ENCODE measurements around the gene ZNF664.

ZNF664 gene

DNA sequence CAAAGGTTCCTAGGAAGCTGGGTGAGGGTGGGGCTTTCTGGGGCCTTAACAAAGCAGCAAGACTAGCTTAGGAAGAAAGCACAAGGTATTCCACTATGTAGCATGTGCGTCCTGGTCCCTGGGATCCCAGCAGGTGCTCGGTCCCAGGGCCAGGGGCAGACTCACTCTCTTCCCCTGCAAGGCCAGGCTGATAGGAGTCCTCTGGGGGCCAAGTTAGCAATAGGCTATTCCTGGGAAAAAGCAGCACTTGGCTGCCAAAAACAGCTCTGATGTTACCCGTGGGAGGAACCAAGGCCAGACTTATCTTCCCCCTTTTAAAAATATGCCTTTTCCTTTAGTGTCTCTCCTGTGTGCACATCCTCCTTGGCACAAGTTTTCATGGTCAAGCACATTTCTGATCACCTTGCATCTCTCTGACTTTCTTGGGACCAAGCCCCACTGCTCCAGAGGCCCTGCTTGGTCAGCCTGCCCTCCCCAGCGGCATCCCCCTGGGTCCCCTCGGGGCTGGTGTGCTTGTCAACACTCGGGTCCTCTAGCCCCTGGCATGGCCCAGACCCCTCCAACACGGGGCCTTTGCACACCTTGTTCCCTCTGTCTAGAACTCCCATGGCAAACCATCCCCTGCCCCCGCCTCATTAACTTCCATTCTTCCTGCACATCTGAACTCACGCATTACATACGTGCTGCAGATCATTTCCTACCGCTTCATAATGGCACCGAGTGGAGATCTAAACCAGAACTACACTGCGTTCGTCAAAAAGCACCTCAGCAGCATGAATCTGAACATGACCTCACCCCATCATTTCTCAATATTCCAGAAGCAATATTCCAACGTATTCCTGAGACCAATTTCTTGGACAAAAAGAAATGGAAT, 22.3 kb upstream of the ZNF664 start:
- Histone ChIP-seq H3K9me3 (ENCODE audit: control insufficient read depth in 1 of 2, low read length in 2 of 2) (no peaks in the 10 kb centered on the region), H3K4me1 (ENCODE audit: control insufficient read depth in 1 of 2, insufficient read depth in 2 of 2, low read length in 2 of 2) (peaks cover 4 to 11% of the 10 kb centered on the region in 2 donors), H3K4me3 (ENCODE audit: low read depth in 1 of 2, low read length in 2 of 2) (no peak overlapping the region), H3K27ac (ENCODE audit: low read length) (no peak overlapping the region), H3K27me3 (ENCODE audit: low read depth, low read length) (no peaks in the 10 kb centered on the region), H3K36me3 (ENCODE audit: control insufficient read depth in 1 of 2, insufficient read depth in 2 of 2, low read length in 2 of 2) (no peaks in the 10 kb centered on the region)

DNA sequence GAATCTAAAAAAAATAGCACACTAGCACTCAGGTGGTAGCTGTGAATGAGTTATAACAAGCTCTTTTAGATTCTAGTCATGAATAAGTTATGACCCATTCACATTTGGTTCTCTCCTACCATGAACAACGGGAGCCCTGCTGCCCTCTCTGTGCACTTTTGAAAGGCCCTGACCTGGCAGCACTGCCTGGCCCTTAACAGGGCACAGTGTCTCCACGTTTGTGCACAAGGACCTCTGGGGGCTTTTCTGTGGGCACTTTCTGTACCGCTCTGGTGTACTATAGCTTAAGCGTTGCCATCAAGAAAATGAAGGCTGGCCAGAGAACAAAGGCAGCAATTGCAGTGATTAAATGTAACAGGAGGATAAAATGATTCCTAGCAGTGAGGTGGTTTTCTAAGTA, 21.5 kb upstream of the ZNF664 start:
- H3K27ac ChIP-seq (ENCODE audit: low read length) = no peak overlapping the region

DNA sequence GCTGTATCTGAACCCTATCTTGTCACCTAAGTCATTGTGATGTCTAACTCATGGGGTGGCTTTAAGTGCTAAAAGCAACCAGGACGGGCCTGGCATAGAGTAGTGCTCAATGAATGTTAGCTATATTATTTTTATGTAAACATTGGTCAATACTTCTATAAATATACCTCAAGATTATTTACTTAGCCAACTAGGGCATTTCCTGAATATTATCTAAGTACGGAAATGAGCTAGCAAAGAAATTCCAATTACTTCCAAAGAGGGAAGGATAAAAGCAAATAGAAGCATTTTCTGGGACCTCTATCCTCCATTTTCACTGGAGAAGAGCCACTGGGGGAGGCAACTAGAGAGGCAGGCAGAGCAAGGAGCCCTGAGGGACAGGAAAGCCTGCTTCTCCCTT, 21.0 kb upstream of the ZNF664 start:
- peaks cover 4 to 11% of the 10 kb centered on the region in 2 donors for H3K4me1 ChIP-seq (ENCODE audit: control insufficient read depth in 1 of 2, insufficient read depth in 2 of 2, low read length in 2 of 2)
- no peak overlapping the region for H3K4me3 ChIP-seq (ENCODE audit: low read depth in 1 of 2, low read length in 2 of 2)
- no peaks in the 10 kb centered on the region for H3K9me3 ChIP-seq (ENCODE audit: control insufficient read depth in 1 of 2, low read length in 2 of 2)
- H3K36me3 ChIP-seq (ENCODE audit: control insufficient read depth in 1 of 2, insufficient read depth in 2 of 2, low read length in 2 of 2) = no peaks in the 10 kb centered on the region
- H3K27me3 ChIP-seq (ENCODE audit: low read depth, low read length) = no peaks in the 10 kb centered on the region
- no peak overlapping the region for H3K27ac ChIP-seq (ENCODE audit: low read length)

More for the DNA sequence above, 21.5 kb upstream of the ZNF664 start:
- no peaks in the 10 kb centered on the region for H3K9me3 ChIP-seq (ENCODE audit: control insufficient read depth in 1 of 2, low read length in 2 of 2)
- peaks cover 4 to 11% of the 10 kb centered on the region in 2 donors for H3K4me1 ChIP-seq (ENCODE audit: control insufficient read depth in 1 of 2, insufficient read depth in 2 of 2, low read length in 2 of 2)
- H3K36me3 ChIP-seq (ENCODE audit: control insufficient read depth in 1 of 2, insufficient read depth in 2 of 2, low read length in 2 of 2) = no peaks in the 10 kb centered on the region
- H3K27me3 ChIP-seq (ENCODE audit: low read depth, low read length) = no peaks in the 10 kb centered on the region
- H3K4me3 ChIP-seq (ENCODE audit: low read depth in 1 of 2, low read length in 2 of 2) = no peak overlapping the region

DNA sequence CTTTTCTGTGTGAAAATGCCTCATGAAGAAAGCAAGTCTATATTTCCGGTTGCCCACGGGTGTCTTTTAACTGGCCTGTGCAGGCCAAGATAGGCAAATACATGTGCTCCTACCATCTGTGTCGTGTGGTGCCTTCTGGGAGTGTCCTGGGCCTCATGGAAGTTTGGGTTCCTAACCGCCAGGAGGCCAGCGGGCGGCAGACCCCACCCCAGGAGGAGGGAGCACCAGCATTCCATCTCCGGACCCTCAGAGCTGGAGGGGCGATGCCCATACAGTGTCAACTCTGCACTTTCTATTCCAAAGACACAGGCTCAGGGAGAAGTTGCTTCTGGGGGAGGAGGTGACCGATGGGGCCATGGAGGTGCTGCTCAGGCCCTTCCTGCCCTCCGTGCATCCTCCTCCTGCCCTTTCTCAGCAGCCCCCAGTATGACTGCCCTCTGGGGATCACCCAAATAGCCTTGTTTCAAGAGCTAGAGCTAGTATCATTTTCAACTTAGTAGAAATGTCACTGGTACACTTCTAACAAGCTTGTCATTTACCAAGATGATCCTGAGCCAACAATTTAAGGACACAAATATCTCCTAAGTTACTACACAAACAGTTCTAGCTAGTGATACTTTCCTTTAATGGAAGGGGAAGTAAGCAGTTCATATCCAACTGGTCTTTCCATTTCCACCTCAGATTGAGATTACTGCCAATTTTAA, 18.2 kb upstream of the ZNF664 start:
- H3K4me1 ChIP-seq (ENCODE audit: control insufficient read depth in 1 of 2, insufficient read depth in 2 of 2, low read length in 2 of 2) = peaks cover 1 to 11% of the 10 kb centered on the region in 2 donors
- no peak overlapping the region for H3K27ac ChIP-seq (ENCODE audit: low read length)
- H3K4me3 ChIP-seq (ENCODE audit: low read depth in 1 of 2, low read length in 2 of 2) = no peak overlapping the region
- H3K36me3 ChIP-seq (ENCODE audit: control insufficient read depth in 1 of 2, insufficient read depth in 2 of 2, low read length in 2 of 2) = no peaks in the 10 kb centered on the region
- H3K9me3 ChIP-seq (ENCODE audit: control insufficient read depth in 1 of 2, low read length in 2 of 2) = no peaks in the 10 kb centered on the region
- no peaks in the 10 kb centered on the region for H3K27me3 ChIP-seq (ENCODE audit: low read depth, low read length)

DNA sequence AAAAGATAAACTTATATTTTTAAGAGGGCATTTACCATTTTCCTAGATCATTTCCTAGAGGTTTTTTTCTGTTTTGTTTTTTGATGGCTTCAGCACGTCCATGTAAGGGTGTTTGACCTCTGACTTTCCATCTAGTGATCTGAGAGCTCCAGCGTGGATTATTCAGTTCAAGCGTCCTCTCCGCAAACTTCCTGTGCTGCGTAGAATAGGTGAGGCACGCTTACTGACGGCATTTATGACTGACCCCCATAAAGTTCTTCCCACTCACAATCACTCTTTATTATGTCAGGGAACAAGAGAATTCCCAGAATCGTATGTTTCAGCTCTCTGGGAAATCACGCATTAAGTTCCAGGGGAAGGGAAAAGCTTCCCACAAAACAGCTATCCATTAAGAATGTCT, 16.8 kb upstream of the ZNF664 start:
- H3K27me3 ChIP-seq (ENCODE audit: low read depth, low read length) = no peaks in the 10 kb centered on the region
- no peak overlapping the region for H3K27ac ChIP-seq (ENCODE audit: low read length)
- no peaks in the 10 kb centered on the region for H3K36me3 ChIP-seq (ENCODE audit: control insufficient read depth in 1 of 2, insufficient read depth in 2 of 2, low read length in 2 of 2)
- peaks cover 0 to 11% of the 10 kb centered on the region in 2 donors for H3K4me1 ChIP-seq (ENCODE audit: control insufficient read depth in 1 of 2, insufficient read depth in 2 of 2, low read length in 2 of 2)
- H3K4me3 ChIP-seq (ENCODE audit: low read depth in 1 of 2, low read length in 2 of 2) = no peak overlapping the region
- no peaks in the 10 kb centered on the region for H3K9me3 ChIP-seq (ENCODE audit: control insufficient read depth in 1 of 2, low read length in 2 of 2)

DNA sequence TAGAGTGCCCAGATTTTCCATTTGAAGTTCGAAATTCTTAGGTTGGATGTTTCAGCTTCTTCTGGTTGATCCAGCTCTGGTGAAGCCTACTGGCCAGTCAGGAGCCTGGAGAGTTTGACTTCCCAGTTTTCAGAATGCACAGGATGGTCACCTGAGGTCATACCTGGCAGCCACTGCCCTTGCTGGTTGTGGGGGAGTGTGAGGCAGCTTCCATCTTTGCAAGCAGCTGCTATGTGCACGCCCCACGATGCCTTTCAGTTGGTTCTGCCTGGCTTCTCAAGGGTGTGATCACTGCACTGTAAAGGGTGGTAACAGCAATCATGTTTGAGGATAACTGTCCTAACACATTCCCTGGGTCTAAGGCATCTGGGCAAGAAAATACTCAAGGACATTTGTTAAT, 15.8 kb upstream of the ZNF664 start:
- no peaks in the 10 kb centered on the region for H3K36me3 ChIP-seq (ENCODE audit: control insufficient read depth in 1 of 2, insufficient read depth in 2 of 2, low read length in 2 of 2)
- H3K27ac ChIP-seq (ENCODE audit: low read length) = no peak overlapping the region
- peaks cover 0 to 2% of the 10 kb centered on the region in 2 donors for H3K4me1 ChIP-seq (ENCODE audit: control insufficient read depth in 1 of 2, insufficient read depth in 2 of 2, low read length in 2 of 2)

DNA sequence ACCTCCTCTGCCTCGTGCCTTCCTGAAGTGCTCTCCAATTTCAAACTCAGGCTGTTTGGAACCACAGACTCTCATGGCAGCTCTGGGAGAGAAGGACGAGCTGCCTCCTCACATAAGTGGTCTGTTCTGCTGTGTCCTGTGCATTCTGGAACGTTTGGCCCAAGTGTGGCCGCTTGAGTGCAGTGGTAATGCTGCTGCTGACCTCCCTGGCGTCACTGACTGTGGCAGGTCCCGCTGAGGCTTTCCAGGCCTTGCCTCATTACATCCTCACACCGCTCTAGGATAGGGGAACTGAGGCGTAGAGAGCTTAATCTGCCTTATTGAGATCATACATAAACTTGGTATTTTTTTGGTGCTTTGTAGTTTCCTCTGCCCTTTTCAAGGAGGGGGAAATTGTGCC, 14.6 kb upstream of the ZNF664 start:
- H3K4me1 ChIP-seq (ENCODE audit: control insufficient read depth in 1 of 2, insufficient read depth in 2 of 2, low read length in 2 of 2) = no peaks in the 10 kb centered on the region

More for the DNA sequence above, 15.8 kb upstream of the ZNF664 start:
- Histone ChIP-seq H3K4me3 (ENCODE audit: low read depth in 1 of 2, low read length in 2 of 2) (no peak overlapping the region), H3K9me3 (ENCODE audit: control insufficient read depth in 1 of 2, low read length in 2 of 2) (no peaks in the 10 kb centered on the region), H3K27me3 (ENCODE audit: low read depth, low read length) (no peaks in the 10 kb centered on the region)

GRCh38 chr12:123958876-123959275, 14.1 kb upstream of the ZNF664 start:
- Histone ChIP-seq H3K9me3 (ENCODE audit: control insufficient read depth in 1 of 2, low read length in 2 of 2) (no peaks in the 10 kb centered on the region), H3K27me3 (ENCODE audit: low read depth, low read length) (no peaks in the 10 kb centered on the region), H3K4me3 (ENCODE audit: low read depth in 1 of 2, low read length in 2 of 2) (no peak overlapping the region), H3K4me1 (ENCODE audit: control insufficient read depth in 1 of 2, insufficient read depth in 2 of 2, low read length in 2 of 2) (no peaks in the 10 kb centered on the region), H3K36me3 (ENCODE audit: control insufficient read depth in 1 of 2, insufficient read depth in 2 of 2, low read length in 2 of 2) (no peaks in the 10 kb centered on the region), H3K27ac (ENCODE audit: low read length) (peak overlapping the region; percentile 21)

More for the DNA sequence above, 14.6 kb upstream of the ZNF664 start:
- Histone ChIP-seq H3K27me3 (ENCODE audit: low read depth, low read length) (no peaks in the 10 kb centered on the region), H3K9me3 (ENCODE audit: control insufficient read depth in 1 of 2, low read length in 2 of 2) (no peaks in the 10 kb centered on the region), H3K27ac (ENCODE audit: low read length) (peak overlapping the region; percentile 21), H3K36me3 (ENCODE audit: control insufficient read depth in 1 of 2, insufficient read depth in 2 of 2, low read length in 2 of 2) (no peaks in the 10 kb centered on the region), H3K4me3 (ENCODE audit: low read depth in 1 of 2, low read length in 2 of 2) (no peak overlapping the region)

DNA sequence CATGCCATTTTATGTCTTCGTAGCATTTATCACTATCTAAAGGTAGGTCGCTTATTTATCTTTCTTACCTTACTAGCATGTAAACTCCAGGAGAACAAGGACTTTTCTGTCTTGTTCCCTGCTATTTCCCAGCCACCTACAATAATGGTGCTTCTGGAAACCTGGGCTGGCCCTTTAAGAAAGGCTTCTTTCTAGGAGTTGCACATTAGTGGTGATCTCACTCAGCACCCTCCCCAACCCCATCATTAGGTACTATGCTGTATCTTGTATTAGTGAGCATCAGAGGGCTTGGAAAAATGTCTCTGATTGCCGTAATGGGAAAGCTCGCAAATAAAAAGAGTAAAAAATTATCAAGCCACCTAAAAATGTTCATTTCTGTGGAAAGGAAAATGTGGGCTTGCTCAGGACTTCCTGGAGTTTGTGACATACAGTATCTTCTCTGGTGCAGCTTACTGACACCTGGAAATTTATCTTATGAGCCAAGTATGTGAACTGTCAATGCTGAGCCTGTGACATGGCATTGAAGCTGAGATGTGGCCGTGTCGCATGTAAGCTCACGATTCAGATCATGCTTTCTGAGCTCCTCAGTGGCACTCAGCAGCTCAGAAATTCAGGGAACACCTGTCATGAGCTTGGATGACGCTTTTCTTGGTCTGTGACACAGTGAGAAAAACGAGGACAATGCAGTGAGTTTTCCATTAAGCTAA, 12.8 kb upstream of the ZNF664 start:
- H3K4me3 ChIP-seq (ENCODE audit: low read depth in 1 of 2, low read length in 2 of 2) = no peak overlapping the region
- H3K27me3 ChIP-seq (ENCODE audit: low read depth, low read length) = no peaks in the 10 kb centered on the region
- H3K27ac ChIP-seq (ENCODE audit: low read length) = no peak overlapping the region
- no peaks in the 10 kb centered on the region for H3K4me1 ChIP-seq (ENCODE audit: control insufficient read depth in 1 of 2, insufficient read depth in 2 of 2, low read length in 2 of 2)
- no peaks in the 10 kb centered on the region for H3K9me3 ChIP-seq (ENCODE audit: control insufficient read depth in 1 of 2, low read length in 2 of 2)
- no peaks in the 10 kb centered on the region for H3K36me3 ChIP-seq (ENCODE audit: control insufficient read depth in 1 of 2, insufficient read depth in 2 of 2, low read length in 2 of 2)

DNA sequence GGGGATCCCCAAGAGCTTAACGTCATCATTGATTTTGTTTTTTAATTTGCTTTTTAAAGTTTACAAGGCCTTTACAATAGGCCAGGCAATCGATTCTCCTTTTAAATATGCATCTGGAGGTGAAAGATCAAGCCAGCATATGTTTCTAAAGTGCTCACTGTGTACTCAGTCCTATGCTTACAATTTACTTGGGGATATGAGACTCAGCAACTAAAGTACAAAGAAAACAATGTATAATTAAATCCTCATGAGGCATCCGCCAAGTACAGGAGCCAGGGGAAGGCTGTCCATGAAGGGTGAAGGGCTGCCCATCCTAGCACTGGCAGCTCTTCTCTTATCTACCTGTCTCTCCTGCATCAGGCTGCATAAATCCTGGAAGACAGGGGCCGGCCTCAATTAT, 12.2 kb upstream of the ZNF664 start:
- no peaks in the 10 kb centered on the region for H3K27me3 ChIP-seq (ENCODE audit: low read depth, low read length)
- no peaks in the 10 kb centered on the region for H3K36me3 ChIP-seq (ENCODE audit: control insufficient read depth in 1 of 2, insufficient read depth in 2 of 2, low read length in 2 of 2)
- H3K27ac ChIP-seq (ENCODE audit: low read length) = no peak overlapping the region
- no peak overlapping the region for H3K4me3 ChIP-seq (ENCODE audit: low read depth in 1 of 2, low read length in 2 of 2)
- no peaks in the 10 kb centered on the region for H3K4me1 ChIP-seq (ENCODE audit: control insufficient read depth in 1 of 2, insufficient read depth in 2 of 2, low read length in 2 of 2)
- no peaks in the 10 kb centered on the region for H3K9me3 ChIP-seq (ENCODE audit: control insufficient read depth in 1 of 2, low read length in 2 of 2)
